ENCODE data around the gene LGALS9. TPM values are rescaled to one million over a fixed set of nuclear protein-coding genes. Genes with fewer than 3 reads are reported as not detected.

Gene LGALS9
- total RNA-seq, 4 donors from 2014 or later = 8.9 to 36.4 (median 18.0) TPM

DNA sequence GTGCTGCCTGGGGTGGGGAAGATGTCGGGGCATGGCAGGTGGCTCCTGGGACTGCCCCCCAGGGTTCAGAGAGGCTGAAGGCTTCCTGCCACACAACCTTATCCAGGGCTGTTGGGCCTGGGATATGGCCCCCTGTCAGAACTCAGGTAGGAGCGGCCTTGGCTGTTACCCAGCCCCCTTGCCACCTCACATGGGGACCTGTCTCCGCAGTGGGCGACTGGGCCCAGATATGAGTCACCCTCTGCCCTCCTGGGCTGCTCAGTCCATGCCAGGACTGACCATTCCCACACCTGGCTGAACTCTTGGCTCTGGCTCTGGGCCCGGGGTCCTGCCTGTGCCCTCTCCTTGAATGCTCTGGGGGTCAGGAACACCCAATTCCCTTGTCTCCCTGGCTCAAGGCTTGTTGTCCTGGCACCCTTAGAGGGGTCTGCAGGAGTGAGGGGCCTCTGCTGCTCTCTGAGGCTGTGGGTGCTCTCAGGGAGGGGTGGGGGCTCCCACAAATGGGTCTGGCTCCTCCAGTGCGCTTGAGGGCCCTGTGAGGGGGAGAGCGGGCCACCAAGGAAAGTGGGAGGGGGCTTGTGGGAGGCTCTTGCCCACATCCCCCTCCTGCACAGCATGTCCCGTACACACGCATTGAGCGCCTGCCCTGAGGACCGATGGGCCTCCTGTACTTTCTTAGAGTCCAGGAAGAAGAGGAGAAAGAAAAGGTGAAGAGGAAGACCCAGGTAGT, 36.0 kb downstream of the LGALS9 start:
- 93 to 100% methylated on average over 4 to 11 of the region's 11 CpGs for WGBS, 2 donors
- no peaks in the 10 kb centered on the region for H3K36me3 ChIP-seq
- H3K27me3 ChIP-seq = no peaks in the 10 kb centered on the region
- H3K4me1 ChIP-seq = no peaks in the 10 kb centered on the region
- intact Hi-C loops (cut with DNase I) = loop anchor here (5.0 kb wide), 1 partner anchor 85 kb away; no protein-coding TSS in a partner anchor
- TF ChIP-seq, protein P1, sequence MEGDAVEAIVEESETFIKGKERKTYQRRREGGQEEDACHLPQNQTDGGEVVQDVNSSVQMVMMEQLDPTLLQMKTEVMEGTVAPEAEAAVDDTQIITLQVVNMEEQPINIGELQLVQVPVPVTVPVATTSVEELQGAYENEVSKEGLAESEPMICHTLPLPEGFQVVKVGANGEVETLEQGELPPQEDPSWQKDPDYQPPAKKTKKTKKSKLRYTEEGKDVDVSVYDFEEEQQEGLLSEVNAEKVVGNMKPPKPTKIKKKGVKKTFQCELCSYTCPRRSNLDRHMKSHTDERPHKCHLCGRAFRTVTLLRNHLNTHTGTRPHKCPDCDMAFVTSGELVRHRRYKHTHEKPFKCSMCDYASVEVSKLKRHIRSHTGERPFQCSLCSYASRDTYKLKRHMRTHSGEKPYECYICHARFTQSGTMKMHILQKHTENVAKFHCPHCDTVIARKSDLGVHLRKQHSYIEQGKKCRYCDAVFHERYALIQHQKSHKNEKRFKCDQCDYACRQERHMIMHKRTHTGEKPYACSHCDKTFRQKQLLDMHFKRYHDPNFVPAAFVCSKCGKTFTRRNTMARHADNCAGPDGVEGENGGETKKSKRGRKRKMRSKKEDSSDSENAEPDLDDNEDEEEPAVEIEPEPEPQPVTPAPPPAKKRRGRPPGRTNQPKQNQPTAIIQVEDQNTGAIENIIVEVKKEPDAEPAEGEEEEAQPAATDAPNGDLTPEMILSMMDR (IDR thresholded peaks at IDR 0.05) = no peak
- no peak for TF ChIP-seq POLR2A (IDR thresholded peaks at IDR 0.05)
- H3K27ac ChIP-seq = no peak overlapping the region
- no peak overlapping the region for H3K4me3 ChIP-seq (replicated peaks in 1 of 3)
- DNase-seq = no peak
- no peaks in the 10 kb centered on the region for H3K9me3 ChIP-seq

DNA sequence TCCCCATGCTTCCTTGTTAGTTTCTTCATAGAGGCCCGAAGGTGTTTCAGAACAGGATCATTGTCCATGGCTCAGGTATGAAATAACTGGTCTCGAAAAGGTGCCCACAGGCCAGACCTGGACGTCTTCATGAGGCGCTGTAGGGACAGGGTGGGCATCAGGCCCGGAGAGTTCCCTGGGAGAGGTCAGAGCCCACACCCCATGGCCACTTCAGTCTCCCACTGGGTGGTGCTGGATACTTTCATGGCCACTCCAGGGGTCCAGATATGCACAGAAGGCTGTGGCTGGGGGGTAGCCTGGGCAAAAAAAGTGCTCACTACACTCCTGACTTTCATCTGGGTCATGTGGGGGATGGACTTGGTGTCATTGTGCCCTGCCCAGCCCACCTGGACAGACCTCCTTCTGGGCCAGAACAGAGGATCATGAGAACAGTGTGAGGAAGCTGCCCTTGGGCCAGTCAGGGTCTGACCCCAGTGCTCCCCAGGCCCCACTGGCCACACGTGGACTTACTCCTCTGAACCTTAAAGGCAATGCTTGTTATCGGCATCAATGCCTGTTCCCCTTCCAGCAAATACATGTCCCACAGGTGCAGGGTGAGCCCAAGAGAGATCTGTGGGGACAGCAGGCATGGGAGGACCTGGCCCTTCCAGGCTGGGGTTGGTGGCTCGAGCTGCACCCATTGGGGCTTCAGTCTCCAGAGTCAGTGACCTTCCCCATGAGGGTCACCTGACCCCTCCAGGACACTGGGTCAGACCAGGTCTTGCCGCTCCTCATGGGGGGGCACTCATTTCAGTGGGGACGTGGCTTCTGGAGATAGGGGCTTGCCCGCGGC, 36.9 kb downstream of the LGALS9 start:
- no peaks in the 10 kb centered on the region for H3K4me1 ChIP-seq
- DNase-seq = no peak
- WGBS, 2 donors = 91 to 92% methylated on average over 10 to 12 of the region's 12 CpGs
- no peaks in the 10 kb centered on the region for H3K27me3 ChIP-seq
- H3K9me3 ChIP-seq = no peaks in the 10 kb centered on the region
- H3K27ac ChIP-seq = no peak overlapping the region
- TF ChIP-seq, protein P1 (IDR thresholded peaks at IDR 0.05) = no peak
- H3K36me3 ChIP-seq = no peaks in the 10 kb centered on the region
- H3K4me3 ChIP-seq (replicated peaks in 1 of 3) = no peak overlapping the region
- intact Hi-C loops (cut with DNase I) = loop anchor here (5.0 kb wide), 1 partner anchor 84 kb away; no protein-coding TSS in a partner anchor

DNA sequence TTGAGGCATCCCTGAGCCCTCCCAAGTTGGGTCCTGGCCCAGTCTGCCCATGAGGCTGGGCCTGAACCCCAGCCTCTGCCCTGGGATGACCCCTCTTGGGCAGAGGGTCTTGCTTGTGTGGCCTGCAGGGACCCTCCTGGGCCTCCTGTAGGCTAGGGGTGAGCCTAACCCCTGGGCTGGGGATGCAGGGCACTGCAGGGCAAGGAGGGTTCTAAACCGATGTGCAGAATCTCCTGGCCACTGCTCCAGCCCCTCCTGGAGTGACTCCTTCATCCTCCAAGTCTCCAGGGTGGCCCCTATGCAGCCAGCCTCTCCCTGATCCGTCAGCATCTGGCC, 37.5 kb downstream of the LGALS9 start:
- H3K27me3 ChIP-seq = no peaks in the 10 kb centered on the region
- no peaks in the 10 kb centered on the region for H3K4me1 ChIP-seq
- no peak overlapping the region for H3K27ac ChIP-seq
- intact Hi-C loops (cut with DNase I) = loop anchor here (5.0 kb wide), 1 partner anchor 84 kb away; no protein-coding TSS in a partner anchor
- no peaks in the 10 kb centered on the region for H3K9me3 ChIP-seq
- WGBS, 2 donors = 77 to 80% methylated on average over 1 to 2 of the region's 2 CpGs
- no peak overlapping the region for H3K4me3 ChIP-seq (replicated peaks in 1 of 3)
- TF ChIP-seq, protein P1 (IDR thresholded peaks at IDR 0.05) = no peak
- DNase-seq = no peak
- H3K36me3 ChIP-seq = no peaks in the 10 kb centered on the region

DNA sequence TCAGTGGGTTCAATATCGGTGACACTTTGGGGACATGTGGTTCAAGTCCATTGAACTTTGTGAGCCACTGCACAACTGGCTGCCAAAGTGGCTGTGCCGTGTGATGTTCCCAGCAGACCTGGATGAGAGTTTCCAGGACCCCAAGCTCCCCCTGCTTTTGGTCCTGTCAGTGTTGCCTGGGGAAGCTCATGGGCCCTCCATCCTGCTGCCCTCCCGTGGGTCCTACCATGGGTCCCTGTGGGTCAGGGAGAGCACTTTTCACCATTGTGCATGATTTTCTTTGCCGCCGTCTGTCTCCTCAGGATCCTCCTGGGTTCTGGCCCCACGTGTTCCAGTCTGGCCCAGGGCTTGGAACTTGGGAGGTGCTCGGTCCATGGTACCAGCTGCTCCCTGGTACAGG, 38.1 kb downstream of the LGALS9 start:
- Histone ChIP-seq H3K27ac (no peak overlapping the region), H3K9me3 (no peaks in the 10 kb centered on the region), H3K4me1 (no peaks in the 10 kb centered on the region), H3K4me3 (replicated peaks in 1 of 3) (no peak overlapping the region), H3K36me3 (no peaks in the 10 kb centered on the region), H3K27me3 (no peaks in the 10 kb centered on the region)
- no peak for DNase-seq
- WGBS, 2 donors = 89 to 90% methylated on average over 7 of the region's 7 CpGs
- TF ChIP-seq, protein P1 (IDR thresholded peaks at IDR 0.05) = no peak
- no peak for TF ChIP-seq POLR2A (IDR thresholded peaks at IDR 0.05)
- intact Hi-C loops (cut with DNase I) = loop anchor here (5.0 kb wide), 1 partner anchor 83 kb away; no protein-coding TSS in a partner anchor

DNA sequence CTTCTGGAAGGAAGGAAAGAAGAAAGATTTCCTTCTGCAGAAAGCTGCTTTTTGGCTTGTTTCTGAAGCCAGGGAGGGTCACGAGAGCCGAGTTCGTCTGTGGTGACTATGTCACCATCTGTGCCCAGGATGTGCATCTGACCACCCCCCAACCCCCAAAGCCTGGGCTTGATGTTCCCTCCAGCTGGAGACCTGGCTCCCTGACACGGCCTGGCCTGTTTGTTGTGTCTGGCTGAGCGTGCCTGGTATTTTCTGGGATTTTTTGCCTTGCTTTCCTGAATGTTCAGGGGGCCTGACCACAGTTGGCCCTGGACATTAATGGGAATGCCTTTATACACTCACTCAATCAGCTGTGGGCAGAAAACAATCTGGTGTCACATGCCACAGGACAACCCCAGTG, 38.9 kb downstream of the LGALS9 start:
- no peak for DNase-seq
- H3K4me3 ChIP-seq (replicated peaks in 1 of 3) = no peak overlapping the region
- 72 to 81% methylated on average over 5 of the region's 5 CpGs for WGBS, 2 donors
- TF ChIP-seq, protein P1 (IDR thresholded peaks at IDR 0.05) = no peak
- TF ChIP-seq POLR2A (IDR thresholded peaks at IDR 0.05) = no peak
- no peaks in the 10 kb centered on the region for H3K27me3 ChIP-seq
- no peaks in the 10 kb centered on the region for H3K36me3 ChIP-seq
- H3K4me1 ChIP-seq = no peaks in the 10 kb centered on the region
- intact Hi-C loops (cut with DNase I) = loop anchor here (5.0 kb wide), 1 partner anchor 82 kb away; no protein-coding TSS in a partner anchor
- no peak overlapping the region for H3K27ac ChIP-seq
- H3K9me3 ChIP-seq = no peaks in the 10 kb centered on the region
